DMS79 treated with DMSO at 0.1 percent for 48 hours (cell line): ENCODE results near the gene LENEP.
A peak's percentile ranks its signal among the peaks of the same experiment; 100 is the strongest.

ENCODE experiments used
- DNase-seq: peaks from one replicate; lab custom pipeline; 2025; lab: John Stamatoyannopoulos, UW

The LENEP gene

DNA sequence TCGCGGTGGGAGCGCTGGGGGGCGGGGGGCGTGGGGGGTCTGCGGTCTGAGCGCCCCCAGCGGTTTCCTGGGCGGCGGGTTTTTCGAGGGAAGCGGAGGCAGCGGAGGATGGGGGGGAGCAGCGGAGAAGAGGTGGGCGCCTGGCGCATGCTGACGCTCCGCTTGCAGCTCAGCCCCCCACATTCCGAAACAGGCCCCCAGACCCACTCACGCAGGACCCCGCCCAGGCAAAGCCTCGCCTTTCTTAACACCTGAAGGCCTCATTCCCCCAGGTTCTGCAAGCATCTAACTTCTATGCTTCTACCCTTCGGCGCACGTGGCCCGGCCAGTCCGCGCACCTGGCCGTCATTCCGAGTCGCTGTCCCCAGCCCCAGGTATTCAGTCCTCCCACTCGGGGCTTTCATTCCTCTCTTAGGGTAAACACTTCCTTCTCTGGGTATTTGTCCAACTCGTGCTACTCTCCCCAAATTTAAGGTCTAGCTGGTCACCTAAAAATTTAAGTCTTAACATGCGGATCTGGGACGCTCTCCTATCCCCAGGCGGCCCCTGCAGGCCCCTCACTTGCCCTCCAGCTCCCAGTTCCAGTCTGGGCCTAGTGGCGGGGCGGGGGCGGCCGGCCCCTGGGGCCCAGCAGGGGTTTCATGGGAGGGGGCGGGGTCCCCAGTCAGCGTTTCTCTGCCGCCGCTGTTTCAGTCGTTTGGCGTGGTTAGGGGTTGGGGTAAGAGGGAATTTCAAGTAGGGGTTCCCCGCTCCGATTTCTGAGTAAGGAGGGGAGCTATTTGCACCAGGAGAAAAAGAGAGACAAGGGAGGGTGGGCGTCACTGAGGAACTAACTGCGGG lies 6.4 kb downstream of the LENEP start:
- peak; percentile 65 for DNase-seq

DNA sequence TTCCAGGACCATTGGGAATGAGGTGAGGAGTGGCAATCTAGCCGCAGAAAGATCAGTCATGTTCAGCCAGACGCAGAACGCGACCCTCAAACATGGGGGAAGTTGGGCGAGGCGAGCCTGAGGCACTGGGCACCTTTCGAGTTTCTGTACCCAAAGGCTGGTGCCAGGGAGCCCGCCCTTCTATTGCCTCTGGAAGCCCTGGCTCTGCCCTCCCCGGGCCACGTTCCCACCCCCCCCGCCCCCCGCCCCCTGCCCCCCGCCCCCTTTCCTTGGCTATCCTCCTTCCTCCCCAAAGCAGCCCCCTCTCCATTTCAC lies 7.0 kb downstream of the LENEP start:
- DNase-seq = no peak

DNA sequence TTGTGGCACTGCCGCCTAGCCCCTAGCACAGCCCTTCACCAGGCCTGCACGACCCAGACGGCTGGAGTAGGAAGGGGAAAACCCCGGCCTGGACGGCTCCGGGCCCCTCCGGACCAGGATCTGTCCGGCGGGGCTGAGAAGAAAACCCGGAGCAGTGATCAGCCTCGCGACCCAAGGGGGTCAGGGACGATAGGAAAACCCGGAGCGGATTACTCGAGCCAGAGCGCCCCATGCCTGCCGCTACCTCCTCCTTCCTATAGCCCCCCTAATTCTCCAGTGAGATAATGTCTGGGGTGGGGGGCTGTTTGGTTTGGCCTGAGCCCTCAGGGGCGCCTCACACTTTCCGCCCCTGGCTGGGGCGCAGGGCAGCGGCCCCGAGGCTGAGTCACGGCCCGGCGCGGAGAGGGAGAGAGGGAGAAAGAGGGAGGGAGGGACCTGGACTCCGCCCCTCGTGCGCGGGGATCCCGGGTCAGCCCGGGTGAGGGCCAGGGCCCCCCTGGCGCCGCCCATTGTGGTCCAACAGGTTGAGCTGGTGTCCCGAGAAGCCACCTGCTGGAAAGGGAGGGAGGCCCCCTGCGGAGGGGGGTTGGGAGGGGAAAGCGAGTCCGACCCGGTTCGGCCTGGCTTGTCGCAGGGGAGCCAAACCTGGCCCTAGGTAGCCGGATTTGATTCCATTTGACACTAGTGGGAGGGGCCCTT lies 7.5 kb downstream of the LENEP start:
- peak; percentile 87 for DNase-seq

DNA sequence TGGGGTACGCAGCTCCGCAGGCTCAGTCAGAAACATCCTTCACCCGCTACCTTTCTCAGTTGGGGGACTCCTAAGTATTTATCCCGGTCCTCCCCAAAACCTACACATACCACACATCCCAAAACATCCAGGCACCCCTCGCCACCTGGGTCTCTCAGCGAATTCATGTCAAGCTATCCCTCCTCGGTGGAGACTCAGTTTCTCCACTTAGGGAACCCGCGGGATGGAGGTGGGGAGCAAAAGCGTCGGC lies 8.0 kb downstream of the LENEP start:
- DNase-seq = no peak

DNA sequence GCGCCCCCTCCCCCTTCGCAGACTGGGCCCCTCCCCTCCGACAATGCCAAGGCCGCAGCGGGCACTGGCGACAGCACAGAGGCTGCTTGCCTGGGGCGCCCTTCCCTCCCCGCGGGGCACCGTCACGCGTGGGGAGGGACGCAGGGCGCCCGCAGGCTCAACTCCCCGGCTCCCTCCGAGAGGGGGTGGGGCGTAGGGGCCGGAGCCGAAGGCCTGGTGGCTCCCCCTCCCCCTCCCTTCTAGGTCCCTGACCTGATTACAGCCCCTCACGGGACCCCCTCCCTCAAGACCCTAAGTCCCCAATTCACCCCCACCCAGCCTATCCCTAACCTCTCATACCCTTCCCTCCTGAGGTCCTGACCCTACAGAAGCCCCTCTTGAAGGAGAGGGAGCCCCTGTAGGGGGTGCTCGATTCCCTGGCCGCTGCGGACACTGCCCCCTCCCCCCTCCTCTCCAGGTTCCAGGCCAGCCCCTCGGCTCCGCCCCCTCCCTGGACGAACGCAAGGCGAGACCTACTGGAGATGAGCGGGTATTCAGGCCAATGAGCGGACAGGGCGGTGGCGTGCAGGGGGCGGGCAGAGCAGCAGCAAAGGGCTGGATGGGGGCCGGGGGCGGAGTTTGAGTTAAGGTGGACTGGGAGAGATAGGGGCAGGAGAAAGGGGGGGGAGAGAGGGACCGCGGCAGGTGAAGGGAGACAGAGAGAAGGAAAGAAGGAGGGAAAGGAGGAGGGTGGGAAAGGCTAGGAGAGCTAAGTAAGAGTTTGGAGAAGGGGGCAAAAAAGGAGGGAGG lies 8.5 kb downstream of the LENEP start:
- DNase-seq = peak; percentile 97

DNA sequence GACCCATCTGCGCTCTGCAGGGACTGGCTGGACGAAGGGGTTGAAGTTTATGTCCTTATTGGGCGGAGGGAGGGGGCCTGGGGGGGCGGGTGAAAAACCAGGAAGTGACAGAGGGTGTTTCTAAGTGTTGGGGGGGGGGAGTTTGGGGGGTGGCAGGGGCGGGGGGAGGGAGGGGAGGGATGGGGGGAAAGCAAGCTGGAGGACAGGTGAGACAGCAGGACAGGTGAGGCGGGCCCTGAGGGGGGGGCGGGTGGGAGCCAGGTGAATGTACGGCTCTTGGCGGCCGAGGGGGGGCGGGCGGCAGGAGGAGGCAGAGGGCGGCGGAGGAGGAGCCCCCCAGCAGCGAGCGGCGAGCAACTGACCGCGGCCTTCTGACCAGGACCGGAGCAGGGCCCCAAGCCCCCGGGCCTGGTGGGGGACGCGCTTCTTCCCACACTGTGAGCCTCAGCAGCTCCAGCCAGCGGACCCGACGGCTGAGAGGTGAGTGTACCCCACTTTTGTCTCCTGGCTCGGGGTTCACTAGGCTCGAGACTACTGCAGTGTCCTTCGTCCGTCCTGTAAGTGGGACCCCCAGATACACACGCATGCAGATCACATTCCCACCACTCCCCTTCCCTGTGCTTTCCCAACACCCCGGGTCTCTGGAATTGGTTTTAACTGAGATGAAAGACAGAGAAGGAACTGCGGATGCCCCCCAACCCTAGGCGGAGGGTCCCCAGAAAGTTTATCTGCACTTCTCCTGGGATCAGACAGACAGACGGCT lies 9.3 kb downstream of the LENEP start, which contains the start of gene ZBTB7B:
Gene ZBTB7B (plus strand): TSS at position 339 of the 763 bp plus-strand sequence. CDS start 11,859 bp downstream, outside the sequence.
- DNase-seq = no peak

DNA sequence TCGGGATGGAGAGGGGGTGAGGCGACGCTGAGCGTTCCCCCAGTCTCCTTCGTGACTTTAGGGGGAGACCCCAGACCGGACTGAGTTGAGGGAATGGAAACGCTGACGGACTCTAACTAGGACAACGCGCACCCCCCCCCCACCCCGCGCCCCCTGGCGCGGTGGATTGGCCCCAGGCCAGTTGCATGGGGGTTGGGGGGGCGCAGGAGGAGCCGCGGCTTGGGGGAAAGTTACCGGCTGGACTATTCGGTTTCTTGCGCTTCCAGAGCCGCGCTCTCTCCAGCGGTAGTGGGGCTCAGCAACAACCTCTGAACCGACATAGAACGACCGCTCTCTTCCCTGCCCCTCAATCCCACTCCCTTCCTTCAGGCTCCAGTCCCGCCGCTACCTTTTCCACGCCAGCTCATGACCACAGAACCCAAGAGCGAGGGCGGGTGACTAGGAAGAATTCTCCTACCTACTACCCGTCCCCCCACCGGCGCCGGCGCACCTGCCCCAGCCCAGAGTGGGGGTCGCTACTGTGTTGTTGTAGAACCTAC lies 9.9 kb downstream of the LENEP start:
- peak; percentile 20 for DNase-seq

DNA sequence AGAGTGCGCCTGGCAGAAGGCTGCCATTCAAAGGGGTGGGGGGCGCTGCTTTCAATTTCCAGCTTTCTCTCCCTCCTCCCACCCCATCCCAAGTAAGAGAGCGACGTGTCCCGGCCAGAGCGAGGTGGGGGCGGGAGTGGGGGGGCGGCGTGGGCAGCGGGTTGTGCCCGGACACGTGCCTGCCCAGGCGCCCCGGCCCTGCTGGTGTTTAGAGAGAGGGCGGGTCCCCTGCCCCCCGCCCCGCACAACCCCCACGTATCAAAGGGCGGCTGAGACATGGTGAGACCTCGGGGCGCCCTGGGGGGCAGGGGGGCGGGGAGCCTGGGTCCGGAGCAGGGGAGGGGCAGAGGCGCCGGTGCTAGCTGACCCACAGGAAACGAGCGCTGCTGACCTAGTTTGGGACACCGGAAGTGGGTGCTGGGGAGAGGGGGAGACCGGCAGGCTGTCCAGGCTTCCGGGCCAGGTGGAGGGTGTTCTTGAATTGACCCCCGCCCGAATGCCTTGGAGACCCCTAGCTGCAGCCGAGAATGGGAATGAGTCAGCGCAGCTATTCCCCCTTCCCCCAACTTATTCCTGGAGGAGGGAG lies 10.5 kb downstream of the LENEP start:
- DNase-seq = peak; percentile 17

DNA sequence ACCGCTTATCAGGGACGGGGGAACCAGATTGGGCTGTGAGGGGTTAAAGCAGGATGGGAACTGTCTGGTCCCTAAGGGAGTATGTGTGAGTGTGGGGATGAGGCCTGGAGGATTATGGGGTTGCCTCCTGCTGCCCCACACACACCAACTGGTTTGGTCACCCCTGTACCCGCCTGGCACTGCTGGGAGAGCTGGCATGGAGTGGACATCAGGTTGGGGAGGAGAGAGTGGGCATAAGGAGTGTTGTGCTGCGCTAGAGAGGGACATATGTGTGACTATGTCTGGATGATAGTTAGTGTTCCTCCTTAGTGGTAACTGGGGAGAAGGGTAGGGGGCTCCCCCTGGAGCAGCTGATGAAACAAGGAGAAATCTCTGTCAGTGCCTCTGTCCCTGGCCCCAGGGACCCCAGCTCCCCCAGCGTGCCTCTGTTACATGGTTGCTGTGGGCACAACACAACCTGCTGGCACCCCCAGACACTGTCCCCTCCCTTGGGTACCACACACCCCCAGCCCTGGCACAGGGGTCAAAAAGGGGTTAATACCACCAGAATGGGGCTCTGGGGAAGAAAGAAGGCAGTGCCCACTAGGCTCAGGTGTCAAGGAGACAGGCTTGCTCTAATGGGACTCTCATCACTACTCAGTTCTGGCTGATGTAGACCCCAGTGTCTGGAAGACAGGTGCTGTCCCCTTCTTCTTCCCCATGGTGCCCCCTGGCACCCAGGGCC lies 11.1 kb downstream of the LENEP start:
- no peak for DNase-seq

DNA sequence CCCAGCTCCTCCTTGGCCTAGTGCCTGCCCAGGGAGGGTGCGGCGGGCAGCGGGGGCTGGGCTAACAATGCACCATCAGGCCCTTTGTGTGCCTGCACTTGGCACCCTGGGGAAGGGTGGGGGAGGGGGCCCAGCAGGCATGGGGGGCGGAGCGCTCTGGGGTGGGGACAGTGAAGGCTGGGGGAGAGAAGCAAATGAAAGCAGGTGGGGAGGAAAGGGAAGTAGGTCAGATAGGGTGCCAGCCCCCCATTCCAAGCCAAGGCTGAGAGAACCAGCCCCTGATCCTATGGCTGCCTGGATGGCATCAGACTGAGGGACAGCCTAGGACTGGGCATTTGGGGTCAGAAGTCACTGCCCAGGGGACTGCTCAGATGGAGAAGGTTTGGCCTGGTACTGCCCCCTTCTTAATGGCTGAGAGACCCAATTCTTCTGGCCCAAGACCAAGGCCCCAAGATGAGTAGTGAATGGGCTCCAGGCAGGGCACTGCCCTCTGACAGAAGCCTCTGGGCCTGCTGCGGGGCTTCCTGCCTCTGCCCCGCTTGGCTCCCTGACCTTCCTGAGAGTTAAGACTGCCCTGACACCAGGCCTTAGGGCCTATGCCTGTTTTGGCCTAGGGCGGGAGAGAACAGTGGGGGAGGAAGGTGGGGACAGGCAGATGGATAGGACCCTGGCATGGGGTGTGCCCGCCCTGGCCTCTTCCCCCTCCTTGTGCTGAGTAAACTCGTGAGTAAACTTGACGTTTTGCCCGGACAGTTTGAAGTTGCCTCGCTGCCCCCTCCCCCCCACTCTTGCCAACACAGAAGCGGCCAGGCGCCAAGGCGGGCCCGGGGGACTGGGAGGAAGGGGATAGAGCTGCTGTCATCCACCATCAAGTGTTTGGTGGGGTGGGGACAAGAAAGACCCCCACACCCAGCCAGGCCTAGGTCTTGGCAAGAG lies 12.0 kb downstream of the LENEP start:
- no peak for DNase-seq

DNA sequence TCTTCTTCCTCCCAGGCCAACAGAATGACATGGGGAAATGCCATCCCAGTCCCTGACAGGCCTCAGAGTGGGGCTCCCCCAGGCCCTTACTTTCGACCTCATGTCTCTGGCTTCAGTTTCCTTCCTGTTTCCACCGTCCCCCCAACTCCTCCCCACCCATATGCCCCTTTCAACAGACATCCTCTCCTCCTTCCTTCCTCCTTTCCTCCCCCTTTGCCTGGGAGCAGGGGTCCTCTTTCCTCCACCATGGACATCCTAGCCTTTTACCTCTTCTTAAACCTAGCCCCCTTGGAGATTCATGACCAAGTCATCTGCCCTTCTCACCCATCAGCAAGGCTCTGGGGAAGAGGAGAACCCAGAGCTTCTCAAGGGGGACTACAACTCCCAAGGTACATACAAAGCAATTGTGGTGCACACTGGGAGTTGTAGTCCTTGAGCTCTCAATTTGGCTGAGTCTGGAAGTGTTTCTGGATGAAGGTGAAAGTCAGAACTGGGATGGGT lies 13.3 kb downstream of the LENEP start:
- DNase-seq = no peak

DNA sequence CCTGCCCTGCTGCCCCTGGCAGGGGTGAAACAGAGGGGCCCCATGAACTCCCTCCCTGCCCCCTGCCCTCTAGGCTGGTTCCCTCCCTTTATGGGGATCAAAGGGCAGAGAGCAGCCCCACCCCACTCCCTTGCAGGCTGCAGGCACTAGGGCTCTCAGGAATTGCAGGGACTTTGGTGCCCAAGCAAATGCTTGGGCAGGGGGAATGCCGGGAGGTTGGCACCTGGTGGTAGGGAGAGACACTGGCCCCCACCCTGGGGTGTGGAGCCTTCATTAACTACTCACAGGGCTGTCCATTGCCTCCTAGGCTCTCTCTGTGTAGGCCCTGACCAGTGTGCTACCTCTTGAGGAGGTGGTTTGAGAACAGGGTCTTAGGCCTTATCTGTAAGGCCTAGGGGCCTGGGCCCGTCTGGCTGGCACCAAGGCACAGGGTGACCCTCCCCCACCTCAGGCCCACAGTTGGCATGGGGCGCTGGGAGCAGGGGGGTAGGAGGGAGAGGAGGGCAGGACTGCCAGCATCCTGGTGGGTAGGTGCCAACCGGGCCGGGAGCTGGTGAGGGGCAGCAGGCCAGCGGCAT lies 14.0 kb downstream of the LENEP start:
- no peak for DNase-seq

DNA sequence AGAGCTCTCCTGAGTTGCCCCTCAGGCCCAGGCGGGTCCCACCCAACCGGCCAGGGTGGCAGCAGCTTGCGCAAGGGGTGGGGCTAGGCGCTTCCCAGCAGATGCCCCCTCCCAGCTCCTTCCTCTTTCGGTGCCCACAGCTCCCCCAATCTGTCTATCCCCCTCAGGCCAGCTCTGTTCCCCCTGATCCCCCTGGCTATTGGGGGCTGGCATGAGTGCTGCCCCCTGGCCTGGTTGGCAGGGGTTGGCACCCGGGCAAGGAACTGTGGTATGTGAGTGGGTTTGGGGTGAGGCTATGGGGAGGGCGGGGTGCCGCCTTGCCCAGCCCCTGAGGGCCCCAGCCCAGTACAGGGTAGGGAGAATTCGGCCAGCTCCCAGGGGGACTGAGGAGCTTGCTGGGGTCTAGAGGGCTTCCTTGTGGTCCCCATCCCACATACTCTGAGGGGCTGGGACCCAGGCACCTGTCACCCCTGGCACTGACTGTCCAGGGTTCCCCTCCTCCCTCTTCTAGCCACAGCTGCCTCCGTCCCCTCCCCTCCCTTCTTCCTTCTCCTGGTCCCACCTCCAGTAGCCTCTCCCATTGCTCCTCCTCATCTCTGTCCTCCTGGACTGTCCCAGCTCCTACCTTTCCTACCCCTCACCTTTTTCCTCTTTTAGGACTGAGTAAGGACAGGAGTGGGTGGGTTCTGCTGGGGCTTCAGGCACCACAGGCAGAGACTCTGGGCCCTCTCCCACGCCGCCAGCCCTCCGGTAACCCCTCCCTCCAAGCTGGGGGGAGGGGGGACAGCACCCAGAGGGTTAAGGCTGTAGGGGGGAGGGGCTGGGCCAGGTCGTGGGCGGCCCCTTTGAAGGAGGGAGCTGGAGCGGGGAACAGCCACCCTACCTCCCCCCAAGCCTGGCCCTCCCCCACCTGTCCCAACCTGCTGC lies 14.9 kb downstream of the LENEP start:
- DNase-seq = no peak

DNA sequence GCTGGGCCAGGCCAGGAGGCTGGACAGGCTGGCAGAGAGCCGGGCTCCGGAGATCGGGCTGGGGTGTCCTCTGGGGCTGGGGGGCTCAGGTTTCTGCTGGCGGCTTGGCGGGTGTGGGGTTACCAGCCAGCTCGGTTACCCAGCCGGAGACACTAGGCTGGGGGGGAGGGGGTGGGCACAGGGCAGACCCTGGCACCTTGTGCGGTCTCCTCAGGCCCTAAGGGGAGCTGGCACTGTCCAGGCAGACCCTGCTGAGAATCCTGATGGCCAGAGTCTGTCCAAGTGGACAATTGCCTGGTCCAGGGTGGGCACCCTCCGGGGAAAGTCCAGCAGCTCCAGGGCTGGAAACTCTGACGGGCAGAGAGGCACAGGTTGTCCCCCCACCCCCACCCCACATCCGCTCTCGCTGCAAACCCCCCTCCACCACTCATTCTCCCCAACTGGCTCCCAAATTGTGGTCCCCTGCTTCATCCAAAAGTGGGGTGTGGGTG lies 15.9 kb downstream of the LENEP start:
- DNase-seq = no peak

DNA sequence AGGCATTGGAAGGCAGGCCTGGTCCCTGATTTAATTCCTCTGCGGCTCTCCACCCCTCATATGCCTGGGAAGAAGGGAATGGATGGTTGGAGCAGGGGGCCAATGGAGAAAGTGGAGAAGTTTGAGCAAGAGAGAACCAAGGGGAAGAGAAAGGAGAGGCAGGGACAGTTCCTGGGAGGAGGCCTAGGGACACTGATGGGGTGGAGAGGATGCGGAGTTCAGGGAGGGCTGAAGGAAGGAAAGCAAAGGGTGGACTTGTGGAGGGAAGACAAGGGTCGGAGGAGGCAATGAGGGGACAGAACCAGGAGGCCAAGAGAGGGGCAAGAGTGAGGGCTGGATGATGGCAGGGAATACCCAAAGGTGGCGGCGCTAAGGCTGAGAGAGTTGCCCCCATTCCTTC lies 16.4 kb downstream of the LENEP start:
- no peak for DNase-seq

DNA sequence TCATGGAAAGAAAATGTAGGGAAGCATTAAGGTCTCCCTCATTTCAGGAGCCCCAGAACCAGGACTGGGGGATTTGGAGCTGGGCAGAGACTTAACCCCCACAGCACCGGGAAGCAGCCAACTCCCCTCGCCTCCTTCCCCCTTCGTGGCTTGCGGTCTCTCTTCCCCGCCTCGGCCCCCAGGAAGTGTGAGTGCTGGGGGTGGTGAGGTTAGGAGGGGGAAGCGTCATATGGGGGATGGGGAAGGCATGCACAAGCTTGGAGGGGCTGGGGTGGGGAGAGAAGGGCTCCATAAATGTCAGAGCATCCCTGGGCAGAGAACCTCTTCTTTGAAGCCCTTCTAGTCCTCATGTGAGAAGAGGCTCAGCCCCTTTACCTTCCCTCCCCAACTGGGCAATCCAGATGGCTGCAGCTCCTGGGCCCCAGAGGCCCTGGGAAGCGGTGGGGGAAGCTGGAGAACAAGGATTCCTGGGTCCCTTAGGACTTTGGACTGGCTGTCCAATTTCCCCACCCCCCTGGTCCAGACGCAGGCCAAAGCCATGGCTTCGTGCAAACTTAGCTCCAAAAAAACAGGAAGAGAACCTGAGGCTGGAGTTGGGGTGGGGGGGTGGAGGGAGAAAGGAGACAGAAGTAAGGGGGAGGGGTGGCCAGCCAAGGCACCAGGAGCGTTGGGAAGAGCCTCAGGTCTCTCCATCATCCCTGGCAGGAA lies 17.0 kb downstream of the LENEP start:
- no peak for DNase-seq

DNA sequence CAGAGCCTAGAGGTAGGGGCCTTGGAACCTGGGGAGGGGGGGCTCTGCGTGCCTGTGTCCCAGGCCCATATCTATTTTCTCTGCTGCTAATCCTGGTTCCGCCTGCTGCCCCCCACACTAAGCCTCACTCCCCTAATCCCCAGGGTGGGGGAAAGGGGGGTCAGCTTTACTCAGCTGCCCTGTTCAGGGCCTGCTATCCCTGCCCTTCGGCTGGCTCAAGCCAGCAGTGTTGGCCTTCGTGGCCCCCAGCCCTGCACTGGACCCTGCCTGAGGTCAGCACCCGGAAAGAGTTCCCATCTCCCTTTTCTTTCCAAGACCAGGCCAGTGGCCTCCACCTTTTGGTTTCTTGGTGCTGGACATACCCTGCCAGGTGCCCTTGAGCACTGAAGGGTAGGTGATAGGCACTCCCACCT lies 17.6 kb downstream of the LENEP start:
- DNase-seq = no peak
